Ishikawa (cell line): ENCODE data around the gene DDR2.

ENCODE experiments used
- CEBPB ChIP-seq: IDR thresholded peaks from 2 replicates; pipeline ENCODE4 v1.6.1; 2012
- CREB1 ChIP-seq: IDR thresholded peaks from 2 replicates; pipeline ENCODE4 v1.6.1; 2012; ENCODE audit warnings: low read depth
- EGR1 ChIP-seq: IDR thresholded peaks from 2 replicates; pipeline ENCODE4 v1.6.1; 2012
- EP300 ChIP-seq: IDR thresholded peaks from 2 replicates; pipeline ENCODE4 v1.6.1; 2012; ENCODE audit warnings: borderline replicate concordance
- FOXM1 ChIP-seq: IDR thresholded peaks from 2 replicates; pipeline ENCODE4 v1.6.1; 2012; ENCODE audit warnings: low read depth, borderline replicate concordance
- NFIC ChIP-seq: IDR thresholded peaks from 2 replicates; pipeline ENCODE4 v1.6.1; 2012
- RAD21 ChIP-seq: IDR thresholded peaks from 2 replicates; pipeline ENCODE4 v1.6.1; 2012; ENCODE audit warnings: low read depth
- TAF1 ChIP-seq: IDR thresholded peaks from 2 replicates; pipeline ENCODE4 v1.6.1; 2012; ENCODE audit warnings: low read depth, mild to moderate bottlenecking
- TCF12 ChIP-seq: IDR thresholded peaks from 2 replicates; pipeline ENCODE4 v1.6.1; 2012; ENCODE audit warnings: low read depth
- TEAD4 ChIP-seq: IDR thresholded peaks from 2 replicates; pipeline ENCODE4 v1.6.1; 2012
- YY1 ChIP-seq: IDR thresholded peaks from 2 replicates; pipeline ENCODE4 v1.6.1; 2012; ENCODE audit warnings: low read depth
- ZBTB7A ChIP-seq: IDR thresholded peaks from 2 replicates; pipeline ENCODE4 v1.6.1; 2012; ENCODE audit warnings: low read depth
- TF ChIP-seq, protein P1 (sequence below): IDR thresholded peaks from 2 replicates; pipeline ENCODE4 v1.6.1; 2012
- TF ChIP-seq, protein P2 (sequence below): IDR thresholded peaks from 2 replicates; pipeline ENCODE4 v1.6.1; 2012
- TF ChIP-seq, protein P3 (sequence below): IDR thresholded peaks from 2 replicates; pipeline ENCODE4 v1.6.1; 2012; ENCODE audit warnings: low read depth, mild to moderate bottlenecking

The DDR2 gene

DNA sequence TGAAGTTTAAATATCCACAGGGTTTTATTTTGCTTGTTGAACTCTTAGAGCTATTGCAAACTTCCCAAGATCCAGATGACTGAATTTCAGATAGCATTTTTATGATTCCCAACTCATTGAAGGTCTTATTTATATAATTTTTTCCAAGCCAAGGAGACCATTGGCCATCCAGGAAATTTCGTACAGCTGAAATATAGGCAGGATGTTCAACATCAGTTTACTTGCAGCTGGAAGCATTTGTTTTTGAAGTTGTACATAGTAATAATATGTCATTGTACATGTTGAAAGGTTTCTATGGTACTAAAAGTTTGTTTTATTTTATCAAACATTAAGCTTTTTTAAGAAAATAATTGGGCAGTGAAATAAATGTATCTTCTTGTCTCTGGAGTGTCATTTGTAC is 32.8 kb upstream of the DDR2 start:
- TF ChIP-seq TEAD4, result no peak
- no peak for TF ChIP-seq TCF12
- TF ChIP-seq TAF1, result no peak
- TF ChIP-seq EGR1, result no peak
- TF ChIP-seq EP300, result no peak
- TF ChIP-seq NFIC, result no peak
- no peak for TF ChIP-seq YY1
- TF ChIP-seq, protein P1, sequence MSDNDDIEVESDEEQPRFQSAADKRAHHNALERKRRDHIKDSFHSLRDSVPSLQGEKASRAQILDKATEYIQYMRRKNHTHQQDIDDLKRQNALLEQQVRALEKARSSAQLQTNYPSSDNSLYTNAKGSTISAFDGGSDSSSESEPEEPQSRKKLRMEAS, result no peak
- TF ChIP-seq FOXM1, result no peak
- TF ChIP-seq, protein P2, sequence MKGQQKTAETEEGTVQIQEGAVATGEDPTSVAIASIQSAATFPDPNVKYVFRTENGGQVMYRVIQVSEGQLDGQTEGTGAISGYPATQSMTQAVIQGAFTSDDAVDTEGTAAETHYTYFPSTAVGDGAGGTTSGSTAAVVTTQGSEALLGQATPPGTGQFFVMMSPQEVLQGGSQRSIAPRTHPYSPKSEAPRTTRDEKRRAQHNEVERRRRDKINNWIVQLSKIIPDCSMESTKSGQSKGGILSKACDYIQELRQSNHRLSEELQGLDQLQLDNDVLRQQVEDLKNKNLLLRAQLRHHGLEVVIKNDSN, result no peak
- no peak for TF ChIP-seq CEBPB
- no peak for TF ChIP-seq RAD21
- no peak for TF ChIP-seq ZBTB7A
- TF ChIP-seq, protein P3, sequence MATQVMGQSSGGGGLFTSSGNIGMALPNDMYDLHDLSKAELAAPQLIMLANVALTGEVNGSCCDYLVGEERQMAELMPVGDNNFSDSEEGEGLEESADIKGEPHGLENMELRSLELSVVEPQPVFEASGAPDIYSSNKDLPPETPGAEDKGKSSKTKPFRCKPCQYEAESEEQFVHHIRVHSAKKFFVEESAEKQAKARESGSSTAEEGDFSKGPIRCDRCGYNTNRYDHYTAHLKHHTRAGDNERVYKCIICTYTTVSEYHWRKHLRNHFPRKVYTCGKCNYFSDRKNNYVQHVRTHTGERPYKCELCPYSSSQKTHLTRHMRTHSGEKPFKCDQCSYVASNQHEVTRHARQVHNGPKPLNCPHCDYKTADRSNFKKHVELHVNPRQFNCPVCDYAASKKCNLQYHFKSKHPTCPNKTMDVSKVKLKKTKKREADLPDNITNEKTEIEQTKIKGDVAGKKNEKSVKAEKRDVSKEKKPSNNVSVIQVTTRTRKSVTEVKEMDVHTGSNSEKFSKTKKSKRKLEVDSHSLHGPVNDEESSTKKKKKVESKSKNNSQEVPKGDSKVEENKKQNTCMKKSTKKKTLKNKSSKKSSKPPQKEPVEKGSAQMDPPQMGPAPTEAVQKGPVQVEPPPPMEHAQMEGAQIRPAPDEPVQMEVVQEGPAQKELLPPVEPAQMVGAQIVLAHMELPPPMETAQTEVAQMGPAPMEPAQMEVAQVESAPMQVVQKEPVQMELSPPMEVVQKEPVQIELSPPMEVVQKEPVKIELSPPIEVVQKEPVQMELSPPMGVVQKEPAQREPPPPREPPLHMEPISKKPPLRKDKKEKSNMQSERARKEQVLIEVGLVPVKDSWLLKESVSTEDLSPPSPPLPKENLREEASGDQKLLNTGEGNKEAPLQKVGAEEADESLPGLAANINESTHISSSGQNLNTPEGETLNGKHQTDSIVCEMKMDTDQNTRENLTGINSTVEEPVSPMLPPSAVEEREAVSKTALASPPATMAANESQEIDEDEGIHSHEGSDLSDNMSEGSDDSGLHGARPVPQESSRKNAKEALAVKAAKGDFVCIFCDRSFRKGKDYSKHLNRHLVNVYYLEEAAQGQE, result no peak
- no peak for TF ChIP-seq CREB1

DNA sequence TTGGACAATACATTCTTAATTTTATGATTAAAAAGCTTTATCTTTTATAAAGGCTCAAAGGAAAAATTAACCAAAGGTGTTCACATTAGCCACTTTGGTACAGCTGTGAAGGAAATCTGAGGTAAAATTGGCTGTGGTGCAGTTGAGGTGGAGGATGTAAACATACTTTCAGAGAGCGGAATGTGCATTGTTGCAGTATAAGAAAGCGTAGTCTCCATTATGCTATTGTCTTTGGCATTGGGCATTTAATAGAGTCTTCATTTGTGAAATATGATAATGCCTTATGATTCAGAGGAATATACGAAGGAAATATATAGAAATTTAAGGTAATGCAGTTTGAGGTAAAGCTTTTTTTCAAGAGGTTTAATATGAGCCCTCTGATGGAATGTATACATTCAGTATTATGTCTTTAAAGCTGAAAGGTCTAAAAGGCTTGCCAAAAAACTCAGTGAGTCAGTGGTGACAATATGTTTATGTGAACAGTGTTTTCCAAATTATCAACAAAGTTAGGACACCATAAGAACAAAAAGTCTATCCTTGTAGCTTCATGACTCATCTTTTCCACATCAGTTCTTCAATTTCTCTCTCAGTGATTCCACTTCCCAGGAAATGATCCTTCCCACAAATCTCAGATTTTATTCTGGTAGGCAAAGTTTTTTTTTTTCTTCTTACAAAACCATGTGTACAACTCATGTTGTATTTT is 26.9 kb upstream of the DDR2 start:
- TF ChIP-seq TAF1 (no peak), FOXM1 (no peak), TCF12 (no peak), TEAD4 (no peak), RAD21 (no peak)
- TF ChIP-seq, protein P2, result no peak

DNA sequence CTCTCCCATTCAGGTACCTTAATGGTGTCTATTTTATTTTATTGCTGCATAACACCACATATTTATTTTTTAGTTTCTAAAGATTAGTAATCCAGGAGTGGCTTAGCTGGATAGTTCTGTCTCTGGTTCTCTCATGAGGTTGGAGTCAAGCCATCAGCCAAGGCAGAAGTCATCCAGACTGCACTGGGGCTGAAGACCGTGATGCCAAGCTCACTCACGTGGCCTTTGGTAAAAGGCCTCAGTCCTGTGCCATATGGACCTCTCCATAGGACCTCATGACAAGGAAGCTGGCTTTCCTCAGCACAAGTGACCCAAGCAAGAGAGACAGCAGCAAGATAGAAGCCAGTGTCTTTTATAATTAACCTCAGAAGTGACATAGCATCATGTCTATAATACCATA is 23.0 kb upstream of the DDR2 start:
- no peak for TF ChIP-seq YY1
- no peak for TF ChIP-seq FOXM1
- TF ChIP-seq ZBTB7A, result no peak
- TF ChIP-seq, protein P2, result no peak
- TF ChIP-seq, protein P1, result no peak
- no peak for TF ChIP-seq CEBPB
- TF ChIP-seq TCF12, result no peak
- TF ChIP-seq NFIC, result no peak
- no peak for TF ChIP-seq CREB1
- no peak for TF ChIP-seq TEAD4
- TF ChIP-seq RAD21, result no peak
- no peak for TF ChIP-seq EP300
- TF ChIP-seq, protein P3, result no peak
- no peak for TF ChIP-seq EGR1
- TF ChIP-seq TAF1, result no peak

DNA sequence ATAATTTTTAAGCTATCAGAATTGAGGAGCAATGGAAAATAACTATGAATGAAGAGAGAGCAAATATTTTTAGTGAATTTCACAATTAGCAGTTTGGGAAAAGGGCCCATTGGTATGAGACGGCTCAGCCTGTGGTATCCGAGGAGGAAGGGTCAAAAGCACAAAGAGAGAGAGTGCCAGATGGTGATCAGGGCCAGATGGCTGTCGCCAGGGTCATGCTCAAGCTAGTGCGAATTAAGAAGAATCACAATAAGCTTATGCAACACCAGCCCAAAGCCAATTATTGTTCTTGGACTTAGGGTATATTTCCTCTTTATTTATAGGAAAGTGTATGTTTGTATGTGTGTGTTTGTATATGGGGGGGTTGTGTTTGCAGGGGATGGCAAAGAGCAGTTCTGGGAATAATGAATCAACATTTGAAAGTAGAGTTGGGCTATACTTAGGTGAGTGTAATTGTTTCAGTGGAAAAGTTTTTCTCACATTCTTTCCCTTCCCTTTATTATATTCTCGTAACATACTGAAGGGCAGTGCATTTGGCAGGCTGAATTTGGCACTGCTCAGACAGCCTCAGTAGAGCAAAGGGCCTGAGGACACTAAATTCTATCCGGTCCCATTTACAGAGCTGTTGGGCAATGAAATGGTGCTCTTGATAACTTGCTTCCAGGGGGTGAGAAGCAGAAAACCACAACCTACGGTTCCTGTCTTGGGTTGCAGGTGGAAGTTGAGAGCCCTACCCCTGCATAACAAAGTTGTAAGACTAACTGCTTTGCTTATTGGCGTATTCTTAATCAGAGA is 19.5 kb upstream of the DDR2 start:
- TF ChIP-seq EP300 (no peak), RAD21 (no peak), TEAD4 (no peak), FOXM1 (no peak), CEBPB (no peak), CREB1 (no peak), EGR1 (no peak), NFIC (no peak), TCF12 (no peak), YY1 (no peak), TAF1 (no peak), ZBTB7A (no peak)
- TF ChIP-seq, protein P3, result no peak
- TF ChIP-seq, protein P1, result no peak
- TF ChIP-seq, protein P2, result no peak
